ENCODE results near the gene SEC16A. TPM values are rescaled to one million over a fixed set of nuclear protein-coding genes. Genes with fewer than 3 reads are reported as not detected.

SEC16A gene
- total and polyA plus RNA-seq, 2 experiments from 2014 or later = 42.0 to 42.7 TPM

GRCh38 chr9:136405481-136405880 is 77.4 kb downstream of the SEC16A start:
- no peak for DNase-seq (ENCODE audit: low spot score)
- Histone ChIP-seq H3K27me3 (no peaks in the 10 kb centered on the region), H3K27ac (no peak overlapping the region), H2AFZ (no peak overlapping the region), H3K79me2 (peaks cover 17% of the 10 kb centered on the region), H4K20me1 (ENCODE audit: insufficient read depth, poor library complexity, severe bottlenecking) (no peaks in the 10 kb centered on the region), H3K9me3 (ENCODE audit: low read depth) (no peaks in the 10 kb centered on the region), H3K9me2 (replicated peaks; ENCODE audit: insufficient read depth) (no peaks in the 10 kb centered on the region), H3K36me3 (replicated peaks; ENCODE audit: insufficient read depth, low read depth) (no peaks in the 10 kb centered on the region), H3K4me2 (no peak overlapping the region), H3K4me1 (ENCODE audit: insufficient read depth) (peaks cover 5% of the 10 kb centered on the region), H3K4me3 (no peak overlapping the region)
- TF ChIP-seq CTCF (IDR thresholded peaks at IDR 0.05; ENCODE audit: poor library complexity) (no peak), EZH2 (IDR thresholded peaks at IDR 0.05; ENCODE audit: borderline replicate concordance) (no peak), EZH2phosphoT487 (IDR thresholded peaks at IDR 0.05; ENCODE audit: low read depth, severe bottlenecking, unreplicated experiment) (no peak)
- 91% methylated on average over 7 of the region's 7 CpGs for WGBS (ENCODE audit: low lambda C conversion rate, missing lambda C conversion rate)

GRCh38 chr9:136404801-136405136 is 78.1 kb downstream of the SEC16A start:
- Histone ChIP-seq H2AFZ (no peak overlapping the region), H3K27me3 (no peaks in the 10 kb centered on the region), H3K4me3 (no peak overlapping the region), H3K4me2 (no peak overlapping the region), H4K20me1 (ENCODE audit: insufficient read depth, poor library complexity, severe bottlenecking) (no peaks in the 10 kb centered on the region), H3K4me1 (ENCODE audit: insufficient read depth) (peaks cover 9% of the 10 kb centered on the region), H3K36me3 (replicated peaks; ENCODE audit: insufficient read depth, low read depth) (no peaks in the 10 kb centered on the region), H3K9me2 (replicated peaks; ENCODE audit: insufficient read depth) (no peaks in the 10 kb centered on the region), H3K79me2 (peaks cover 16% of the 10 kb centered on the region), H3K27ac (no peak overlapping the region), H3K9me3 (ENCODE audit: low read depth) (no peaks in the 10 kb centered on the region)
- TF ChIP-seq EZH2 (IDR thresholded peaks at IDR 0.05; ENCODE audit: borderline replicate concordance) = no peak
- no peak for TF ChIP-seq CTCF (IDR thresholded peaks at IDR 0.05; ENCODE audit: poor library complexity)
- TF ChIP-seq EZH2phosphoT487 (IDR thresholded peaks at IDR 0.05; ENCODE audit: low read depth, severe bottlenecking, unreplicated experiment) = no peak
- 95% methylated on average over 14 of the region's 14 CpGs for WGBS (ENCODE audit: low lambda C conversion rate, missing lambda C conversion rate)
- DNase-seq (ENCODE audit: low spot score) = no peak

GRCh38 chr9:136403915-136404800 is 78.7 kb downstream of the SEC16A start:
- Histone ChIP-seq H3K36me3 (replicated peaks; ENCODE audit: insufficient read depth, low read depth) (no peaks in the 10 kb centered on the region), H3K79me2 (peaks cover 16% of the 10 kb centered on the region), H3K9me3 (ENCODE audit: low read depth) (no peaks in the 10 kb centered on the region), H3K4me1 (ENCODE audit: insufficient read depth) (peaks cover 4% of the 10 kb centered on the region), H3K9me2 (replicated peaks; ENCODE audit: insufficient read depth) (no peaks in the 10 kb centered on the region), H4K20me1 (ENCODE audit: insufficient read depth, poor library complexity, severe bottlenecking) (no peaks in the 10 kb centered on the region), H3K27ac (no peak overlapping the region), H3K27me3 (no peaks in the 10 kb centered on the region), H3K4me2 (no peak overlapping the region), H2AFZ (no peak overlapping the region), H3K4me3 (no peak overlapping the region)
- 94% methylated on average over 32 of the region's 32 CpGs for WGBS (ENCODE audit: low lambda C conversion rate, missing lambda C conversion rate)
- no peak for DNase-seq (ENCODE audit: low spot score)
- TF ChIP-seq CTCF (IDR thresholded peaks at IDR 0.05; ENCODE audit: poor library complexity) (no peak), EZH2 (IDR thresholded peaks at IDR 0.05; ENCODE audit: borderline replicate concordance) (no peak)
